ENCODE results near the gene VWA3A.

VWA3A gene

GRCh38 chr16:22181426-22181825 is 89.1 kb downstream of the VWA3A start:
- no peak overlapping the region for H3K4me2 ChIP-seq (ENCODE audit: low read depth, low read length)
- no peak for TF ChIP-seq EZH2 (optimal IDR thresholded peaks at IDR 0.05; ENCODE audit: low read depth, low read length)
- no peak for TF ChIP-seq EZH2phosphoT487 (IDR thresholded peaks at IDR 0.05; ENCODE audit: low read length)
- TF ChIP-seq, protein P1, sequence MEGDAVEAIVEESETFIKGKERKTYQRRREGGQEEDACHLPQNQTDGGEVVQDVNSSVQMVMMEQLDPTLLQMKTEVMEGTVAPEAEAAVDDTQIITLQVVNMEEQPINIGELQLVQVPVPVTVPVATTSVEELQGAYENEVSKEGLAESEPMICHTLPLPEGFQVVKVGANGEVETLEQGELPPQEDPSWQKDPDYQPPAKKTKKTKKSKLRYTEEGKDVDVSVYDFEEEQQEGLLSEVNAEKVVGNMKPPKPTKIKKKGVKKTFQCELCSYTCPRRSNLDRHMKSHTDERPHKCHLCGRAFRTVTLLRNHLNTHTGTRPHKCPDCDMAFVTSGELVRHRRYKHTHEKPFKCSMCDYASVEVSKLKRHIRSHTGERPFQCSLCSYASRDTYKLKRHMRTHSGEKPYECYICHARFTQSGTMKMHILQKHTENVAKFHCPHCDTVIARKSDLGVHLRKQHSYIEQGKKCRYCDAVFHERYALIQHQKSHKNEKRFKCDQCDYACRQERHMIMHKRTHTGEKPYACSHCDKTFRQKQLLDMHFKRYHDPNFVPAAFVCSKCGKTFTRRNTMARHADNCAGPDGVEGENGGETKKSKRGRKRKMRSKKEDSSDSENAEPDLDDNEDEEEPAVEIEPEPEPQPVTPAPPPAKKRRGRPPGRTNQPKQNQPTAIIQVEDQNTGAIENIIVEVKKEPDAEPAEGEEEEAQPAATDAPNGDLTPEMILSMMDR (IDR thresholded peaks at IDR 0.05; ENCODE audit: low read length): no peak
- no peaks in the 10 kb centered on the region for H4K20me1 ChIP-seq (ENCODE audit: insufficient read depth, low read length)
- no peak overlapping the region for H3K9ac ChIP-seq (ENCODE audit: low read length)
- H3K4me1 ChIP-seq (ENCODE audit: low read length): peaks cover 4% of the 10 kb centered on the region; the same call in 1 of the 2 replicates
- H3K79me2 ChIP-seq (ENCODE audit: low read length): peaks cover 11% of the 10 kb centered on the region; the same call in 1 of the 2 replicates
- no peak for DNase-seq
- no peak overlapping the region for H2AFZ ChIP-seq (ENCODE audit: low read length)
- H3K36me3 ChIP-seq (replicated peaks; ENCODE audit: insufficient read depth, low read length): no peaks in the 10 kb centered on the region
- H3K27ac ChIP-seq (ENCODE audit: low read length): no peak overlapping the region
- H3F3A ChIP-seq (ENCODE audit: insufficient read depth, low read length): peaks cover 18% of the 10 kb centered on the region
- no peaks in the 10 kb centered on the region for H3K9me2 ChIP-seq (replicated peaks; ENCODE audit: insufficient read depth, low read length)
- H3K4me3 ChIP-seq (ENCODE audit: low read length): no peak overlapping the region
- H3K27me3 ChIP-seq (replicated peaks; ENCODE audit: insufficient read depth, low read length): no peaks in the 10 kb centered on the region
- no peaks in the 10 kb centered on the region for H3K9me3 ChIP-seq (replicated peaks; ENCODE audit: insufficient read depth, low read length)

- DNase-seq: no peak
- no peaks in the 10 kb centered on the region for H3K27me3 ChIP-seq (replicated peaks; ENCODE audit: insufficient read depth, low read length)
- peaks cover 18% of the 10 kb centered on the region for H3F3A ChIP-seq (ENCODE audit: insufficient read depth, low read length)
- peaks cover 4% of the 10 kb centered on the region; the same call in 1 of the 2 replicates for H3K4me1 ChIP-seq (ENCODE audit: low read length)
- H2AFZ ChIP-seq (ENCODE audit: low read length): no peak overlapping the region
- no peak overlapping the region for H3K9ac ChIP-seq (ENCODE audit: low read length)
- no peak overlapping the region for H3K4me3 ChIP-seq (ENCODE audit: low read length)
- H3K36me3 ChIP-seq (replicated peaks; ENCODE audit: insufficient read depth, low read length): no peaks in the 10 kb centered on the region
- H3K9me2 ChIP-seq (replicated peaks; ENCODE audit: insufficient read depth, low read length): no peaks in the 10 kb centered on the region
- no peaks in the 10 kb centered on the region for H4K20me1 ChIP-seq (ENCODE audit: insufficient read depth, low read length)
- H3K9me3 ChIP-seq (replicated peaks; ENCODE audit: insufficient read depth, low read length): no peaks in the 10 kb centered on the region
- TF ChIP-seq EZH2 (optimal IDR thresholded peaks at IDR 0.05; ENCODE audit: low read depth, low read length): no peak
- no peak for TF ChIP-seq EZH2phosphoT487 (IDR thresholded peaks at IDR 0.05; ENCODE audit: low read length)
- TF ChIP-seq, protein P1 (IDR thresholded peaks at IDR 0.05; ENCODE audit: low read length): no peak
- H3K27ac ChIP-seq (ENCODE audit: low read length): no peak overlapping the region
- H3K4me2 ChIP-seq (ENCODE audit: low read depth, low read length): no peak overlapping the region
- peaks cover 15% of the 10 kb centered on the region; the same call in 1 of the 2 replicates for H3K79me2 ChIP-seq (ENCODE audit: low read length)
Observed at GRCh38 chr16:22181843-22182242, 89.5 kb downstream of the VWA3A start.

- H3K4me2 ChIP-seq (ENCODE audit: low read depth, low read length): peak overlapping the region; percentile 92; the same call in 1 of the 2 replicates
- no peaks in the 10 kb centered on the region for H3K27me3 ChIP-seq (replicated peaks; ENCODE audit: insufficient read depth, low read length)
- H3K4me1 ChIP-seq (ENCODE audit: low read length): peaks cover 9% of the 10 kb centered on the region
- H3K27ac ChIP-seq (ENCODE audit: low read length): peak overlapping the region; percentile 79; the same call in 1 of the 2 replicates
- H3K79me2 ChIP-seq (ENCODE audit: low read length): peaks cover 15% of the 10 kb centered on the region; the same call in 1 of the 2 replicates
- peaks cover 21% of the 10 kb centered on the region for H3F3A ChIP-seq (ENCODE audit: insufficient read depth, low read length)
- H3K36me3 ChIP-seq (replicated peaks; ENCODE audit: insufficient read depth, low read length): no peaks in the 10 kb centered on the region
- no peaks in the 10 kb centered on the region for H3K9me3 ChIP-seq (replicated peaks; ENCODE audit: insufficient read depth, low read length)
- no peak overlapping the region for H3K9ac ChIP-seq (ENCODE audit: low read length)
- no peaks in the 10 kb centered on the region for H4K20me1 ChIP-seq (ENCODE audit: insufficient read depth, low read length)
- no peak for DNase-seq
- no peaks in the 10 kb centered on the region for H3K9me2 ChIP-seq (replicated peaks; ENCODE audit: insufficient read depth, low read length)
- H3K4me3 ChIP-seq (ENCODE audit: low read length): no peak overlapping the region
- no peak overlapping the region for H2AFZ ChIP-seq (ENCODE audit: low read length)
- TF ChIP-seq, protein P1 (IDR thresholded peaks at IDR 0.05; ENCODE audit: low read length): no peak
- TF ChIP-seq EZH2phosphoT487 (IDR thresholded peaks at IDR 0.05; ENCODE audit: low read length) (no peak), EZH2 (optimal IDR thresholded peaks at IDR 0.05; ENCODE audit: low read depth, low read length) (no peak)
Observed at GRCh38 chr16:22183335-22183734, 91.0 kb downstream of the VWA3A start.

All from MM.1S (cell line).